Activated CD4-positive, alpha-beta T cell treated with anti-CD3 and anti-CD28 coated beads for 24 hours (primary cell): Measurements from ENCODE around the gene FRMD4A.

Source experiments
- DNase-seq, 2 donors: peaks; one replicate each; pipeline ENCODE4 v3.0.0-alpha.2; 2020; ENCODE audit warnings: low read depth in 2 of 2

Gene FRMD4A

DNA sequence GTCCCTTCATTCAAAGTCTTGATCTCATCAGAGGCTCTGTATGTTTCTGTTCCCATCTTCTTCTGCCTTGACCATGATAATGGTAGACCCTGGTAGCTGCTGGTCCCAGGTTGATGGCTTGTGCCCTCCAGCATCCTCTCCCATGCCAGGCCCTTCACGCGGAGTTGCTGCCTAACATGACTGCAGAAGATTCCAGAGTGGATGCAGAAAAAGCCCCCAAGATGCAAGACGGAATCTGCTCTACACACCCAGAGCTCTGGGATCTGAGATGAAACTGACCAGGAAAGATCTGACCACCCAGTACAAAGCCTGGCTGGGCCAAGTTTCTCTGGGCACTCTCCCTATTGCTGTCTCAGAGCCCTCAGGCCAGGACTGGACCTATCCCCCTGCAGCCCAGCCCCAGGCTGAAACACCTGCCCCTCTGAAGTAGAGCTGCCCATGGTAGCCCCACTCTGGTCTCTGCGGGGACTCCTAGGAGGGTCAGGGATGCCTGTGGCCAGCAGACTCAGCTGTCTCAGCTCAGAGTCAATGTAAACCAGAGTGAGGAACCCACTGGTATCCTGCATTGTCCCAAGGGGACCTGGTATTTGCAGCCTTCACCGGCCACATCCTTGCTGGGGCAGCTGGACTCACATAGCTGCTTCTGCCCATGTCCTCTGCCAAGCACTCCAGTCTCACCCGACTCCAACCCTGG is 9.5 kb upstream of the FRMD4A start:
- DNase-seq, result no peak

DNA sequence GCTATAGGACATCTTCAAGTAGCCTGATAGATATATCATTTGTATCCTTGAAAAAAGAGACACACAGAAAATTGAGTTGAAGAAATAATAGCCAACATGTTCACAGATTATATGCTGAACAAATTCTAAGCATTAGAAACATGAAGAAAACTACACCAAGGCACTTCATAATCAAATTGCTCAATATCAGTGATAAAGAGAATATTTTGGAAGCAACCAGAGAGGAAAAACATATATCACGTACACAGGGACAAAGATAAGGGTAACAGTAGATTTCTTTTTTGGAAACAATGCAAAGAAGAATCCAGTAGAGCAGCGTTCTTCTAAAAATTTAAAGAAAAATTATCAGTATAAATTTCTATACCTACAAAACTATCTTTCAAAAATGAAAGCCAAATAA is 6.0 kb upstream of the FRMD4A start:
- DNase-seq, result no peak

DNA sequence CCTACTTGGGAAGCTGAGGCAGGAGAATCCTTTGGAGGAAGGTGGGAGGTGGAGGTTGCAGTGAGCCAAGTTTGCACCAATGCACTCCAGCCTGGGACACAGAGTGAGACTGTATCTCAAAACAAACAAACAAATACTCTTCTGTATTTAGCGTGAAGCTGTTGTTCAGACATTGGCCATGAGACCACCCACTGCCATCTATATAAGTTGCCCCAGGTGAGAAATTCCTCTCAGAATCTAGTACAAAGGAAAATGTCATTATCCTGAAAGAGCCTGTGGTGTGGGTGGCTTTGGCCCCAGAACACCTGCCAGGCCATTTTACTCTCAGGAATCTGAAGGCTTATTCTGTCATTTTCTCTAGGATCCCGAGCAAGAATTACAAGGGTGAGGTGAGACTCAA is 4.0 kb upstream of the FRMD4A start:
- no peak for DNase-seq

DNA sequence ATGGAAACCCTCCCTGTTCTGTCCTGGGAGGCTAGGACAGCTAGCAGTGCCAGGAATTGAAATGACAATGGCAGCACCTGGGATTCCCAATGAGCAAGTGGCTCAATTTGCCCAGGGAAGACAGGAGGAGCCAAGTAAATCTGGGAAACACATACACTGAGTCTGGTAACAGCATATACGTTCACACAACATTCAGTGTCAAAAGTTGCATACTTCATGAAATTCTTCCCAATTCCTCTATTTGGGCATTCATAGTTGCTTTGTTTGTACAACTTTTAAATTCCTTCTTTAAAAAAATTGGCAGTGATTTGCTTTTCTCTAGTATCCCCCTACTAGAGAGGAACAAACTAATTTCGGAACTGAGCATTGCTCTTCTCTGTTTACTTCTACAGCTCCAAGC is 2.9 kb upstream of the FRMD4A start:
- no peak for DNase-seq

DNA sequence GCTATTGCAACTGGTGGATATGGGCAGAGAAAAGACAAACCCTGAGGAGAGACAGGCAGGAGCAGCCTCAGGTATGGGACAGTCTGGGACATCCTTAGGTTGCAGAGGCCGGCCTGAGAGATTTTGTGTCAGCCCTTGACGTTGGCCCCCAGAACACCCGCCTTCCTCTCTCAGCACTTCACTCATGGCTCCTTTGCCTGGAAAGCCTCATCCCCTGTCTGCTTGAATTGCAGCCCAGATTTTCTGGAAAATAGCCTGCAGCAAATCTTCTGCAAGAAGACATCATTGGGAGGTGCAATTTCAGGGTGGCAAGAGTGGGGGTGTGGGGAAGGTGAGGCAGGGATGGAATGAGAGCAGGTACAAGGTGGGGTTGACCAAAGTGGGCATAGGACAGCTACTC is 2.2 kb upstream of the FRMD4A start:
- no peak for DNase-seq

DNA sequence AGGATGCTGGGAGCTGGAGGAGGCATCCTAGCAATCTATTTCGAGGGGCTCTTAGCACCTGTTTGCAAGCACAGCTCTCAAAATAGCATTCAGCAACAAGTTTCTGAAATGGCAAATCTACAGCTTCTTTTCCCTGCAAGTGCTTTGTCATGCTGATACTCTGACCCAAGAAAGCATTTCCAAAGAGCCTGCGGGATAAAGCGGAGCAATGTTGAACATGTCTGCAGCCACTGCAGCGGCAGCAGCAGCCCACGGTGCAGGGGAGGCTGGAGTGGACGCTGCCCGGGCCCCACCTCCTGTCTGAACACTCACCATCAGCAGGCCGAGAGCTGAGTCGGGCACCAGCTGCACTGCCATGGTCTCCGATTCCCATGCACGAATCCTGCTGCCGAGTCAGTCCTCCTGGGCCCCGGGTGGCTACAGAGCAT is 964 bp downstream of the FRMD4A start:
- DNase-seq, result no peak

DNA sequence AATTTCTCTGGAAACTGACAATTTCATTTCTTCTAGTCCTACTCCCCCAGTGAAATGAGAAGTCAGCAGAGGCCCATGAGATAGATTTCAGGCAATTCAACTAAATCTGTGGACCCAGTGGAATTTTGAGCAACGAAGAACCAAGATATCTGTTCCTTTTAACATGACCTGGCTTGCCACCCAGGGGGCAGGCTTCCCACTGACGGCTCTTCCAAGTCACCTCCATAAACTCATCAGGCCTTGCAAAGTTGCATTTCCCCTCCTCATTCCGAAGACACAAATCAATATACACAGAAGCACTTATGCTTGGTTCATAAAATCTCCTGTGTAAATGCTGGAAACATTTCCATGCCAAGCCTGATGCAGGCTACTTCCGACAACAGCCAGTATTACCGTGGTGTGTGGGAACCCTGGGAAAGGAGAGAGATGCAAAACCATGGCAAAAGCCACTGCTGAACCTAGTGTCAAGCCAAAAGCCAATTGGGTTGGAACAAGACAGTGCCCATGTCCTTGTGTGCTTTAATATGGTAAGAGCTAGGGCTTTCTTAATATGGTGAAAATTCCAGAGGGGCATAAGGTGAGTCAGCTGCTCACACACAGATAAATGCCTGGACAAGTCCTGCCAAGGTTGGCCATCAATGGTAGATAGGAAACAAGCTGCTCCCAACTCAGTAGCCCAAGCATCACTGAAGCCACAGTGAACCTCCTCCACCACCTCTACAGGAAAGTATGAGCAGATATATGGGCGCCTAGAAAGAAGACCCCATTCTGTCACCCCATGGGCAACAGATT is 1.6 kb downstream of the FRMD4A start:
- DNase-seq, result no peak

DNA sequence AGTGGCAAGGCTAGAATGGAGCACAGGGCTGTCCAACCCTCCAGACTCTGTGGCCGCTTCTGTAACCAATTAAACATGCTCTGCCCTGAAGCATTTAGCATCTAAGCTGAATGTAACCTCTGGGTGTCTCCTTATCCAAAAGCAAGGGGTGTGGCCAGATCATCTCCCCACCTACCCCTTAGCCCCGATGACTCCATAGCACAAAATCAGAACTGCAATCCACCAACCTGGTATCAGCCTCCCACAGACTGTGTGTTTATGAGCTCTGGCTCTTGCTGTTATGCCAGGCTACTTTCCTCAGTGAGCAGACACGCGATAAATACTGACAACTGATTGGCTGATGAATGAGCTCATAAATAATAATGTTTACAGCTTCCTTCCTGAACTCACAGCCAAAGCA is 3.2 kb downstream of the FRMD4A start:
- DNase-seq, result no peak

DNA sequence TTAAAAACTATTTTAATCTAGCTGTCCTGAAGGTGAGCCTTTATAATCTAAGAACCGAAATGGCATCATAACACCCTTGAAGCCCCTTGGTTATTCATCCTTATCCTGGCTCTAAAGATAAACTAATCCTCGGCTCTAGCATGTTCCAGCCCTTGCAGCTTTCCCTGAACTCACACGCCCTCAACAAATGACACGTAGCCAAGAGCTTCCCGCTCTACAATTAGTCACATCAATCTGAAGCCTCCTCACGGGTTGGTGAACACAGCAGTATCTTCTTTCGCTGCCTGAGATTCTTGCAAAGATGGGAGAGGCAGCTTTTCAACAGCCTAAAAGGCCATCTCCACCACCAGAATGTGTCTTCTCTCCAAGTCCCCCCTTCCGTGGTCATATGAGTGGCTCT is 4.1 kb downstream of the FRMD4A start:
- DNase-seq, result no peak

DNA sequence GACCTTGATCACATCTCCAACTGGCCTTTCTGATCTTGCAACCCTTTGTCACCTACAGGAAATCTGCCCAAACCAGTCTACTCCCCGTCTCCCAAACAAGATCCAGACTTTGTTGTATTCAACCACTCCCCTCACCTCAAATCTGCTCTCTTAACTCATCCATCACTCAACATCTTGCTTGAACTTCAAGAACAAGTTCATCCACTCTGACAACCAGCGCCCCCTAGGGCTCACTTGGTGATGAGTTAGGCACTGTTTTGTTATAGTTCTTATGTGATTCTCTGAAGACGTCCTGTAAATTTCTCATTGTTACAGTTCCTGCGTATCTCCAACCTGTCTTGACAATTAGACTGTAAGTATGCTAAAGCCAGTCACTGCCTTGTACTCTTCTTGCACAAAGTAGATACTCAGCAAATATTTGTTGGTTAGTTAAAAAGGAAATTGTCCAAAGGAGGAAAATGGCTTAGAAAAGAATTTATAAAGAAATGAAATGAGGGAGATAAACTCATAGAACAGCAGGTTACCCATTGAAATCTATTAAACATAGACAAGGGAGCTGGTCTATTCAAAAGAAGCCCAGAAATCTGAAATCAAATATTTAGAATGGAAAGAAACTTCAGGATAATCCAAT is 5.3 kb downstream of the FRMD4A start:
- peak; percentile 45 to 63 for DNase-seq

DNA sequence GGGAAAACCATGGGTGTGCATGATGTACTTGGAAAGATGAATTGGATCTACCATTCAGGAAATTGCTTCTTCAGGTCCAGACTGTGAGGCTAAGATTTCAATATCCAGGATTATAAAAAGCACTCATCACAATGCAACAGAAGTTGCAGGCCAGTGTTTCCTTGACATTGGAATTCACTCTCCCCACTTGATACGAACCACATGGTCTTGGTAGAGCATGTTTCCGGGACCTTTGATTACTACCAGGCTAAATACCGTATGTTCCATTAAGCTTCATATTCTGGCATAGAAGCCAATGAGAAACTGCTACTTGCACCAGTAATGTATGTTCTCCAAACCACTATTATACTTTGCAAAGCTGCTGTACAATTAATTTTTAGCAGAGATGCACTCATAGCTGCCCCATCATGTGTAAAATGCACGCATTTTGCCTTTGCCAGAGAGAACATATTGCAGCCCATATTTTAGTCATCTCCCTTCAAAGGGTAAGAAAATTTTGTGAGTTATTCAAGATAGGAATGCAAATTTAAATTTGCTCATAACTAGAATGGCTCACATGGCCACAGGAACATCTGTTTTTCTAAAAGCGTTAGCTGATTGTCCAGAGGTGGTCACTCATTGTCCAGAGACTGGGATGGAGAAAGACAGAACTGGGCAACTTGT is 8.1 kb downstream of the FRMD4A start:
- no peak for DNase-seq

DNA sequence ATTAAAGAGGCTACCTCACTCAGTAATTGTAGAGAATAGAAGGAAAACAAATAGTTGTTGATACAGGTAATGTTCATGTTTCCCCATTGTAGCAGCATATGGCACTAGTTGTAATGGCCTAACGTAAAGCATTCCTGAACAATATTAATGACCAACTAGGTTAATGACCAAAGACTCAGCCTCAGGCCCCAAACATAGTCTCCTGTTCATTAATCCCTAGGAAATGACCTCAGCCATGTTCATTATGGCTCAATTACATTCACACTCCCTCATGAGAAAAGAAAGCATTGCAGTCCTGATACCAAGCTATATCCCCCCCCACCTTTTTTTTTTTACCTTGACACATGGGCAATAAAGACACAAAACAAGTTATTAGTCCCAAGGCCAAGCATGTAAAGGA is 12.7 kb downstream of the FRMD4A start:
- DNase-seq, result no peak

DNA sequence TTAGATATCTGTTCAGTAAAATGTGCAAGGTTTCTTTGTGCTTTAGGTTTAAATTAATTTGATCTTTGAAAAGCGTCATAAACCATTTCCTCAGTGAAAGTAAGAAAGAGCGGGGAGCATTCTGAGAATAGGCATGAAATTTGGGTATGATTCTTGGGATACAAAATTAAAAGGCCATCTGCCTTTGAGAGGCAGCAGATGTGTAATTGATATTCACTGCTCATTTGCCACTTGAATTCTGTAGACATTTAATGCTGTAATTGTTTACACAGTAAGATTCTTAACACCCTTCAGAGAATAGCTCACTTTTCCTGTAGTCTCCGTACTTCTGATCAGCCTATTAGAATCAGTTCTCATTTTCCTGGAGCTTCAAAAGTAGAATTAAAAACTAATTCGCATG is 18.7 kb downstream of the FRMD4A start:
- no peak for DNase-seq

DNA sequence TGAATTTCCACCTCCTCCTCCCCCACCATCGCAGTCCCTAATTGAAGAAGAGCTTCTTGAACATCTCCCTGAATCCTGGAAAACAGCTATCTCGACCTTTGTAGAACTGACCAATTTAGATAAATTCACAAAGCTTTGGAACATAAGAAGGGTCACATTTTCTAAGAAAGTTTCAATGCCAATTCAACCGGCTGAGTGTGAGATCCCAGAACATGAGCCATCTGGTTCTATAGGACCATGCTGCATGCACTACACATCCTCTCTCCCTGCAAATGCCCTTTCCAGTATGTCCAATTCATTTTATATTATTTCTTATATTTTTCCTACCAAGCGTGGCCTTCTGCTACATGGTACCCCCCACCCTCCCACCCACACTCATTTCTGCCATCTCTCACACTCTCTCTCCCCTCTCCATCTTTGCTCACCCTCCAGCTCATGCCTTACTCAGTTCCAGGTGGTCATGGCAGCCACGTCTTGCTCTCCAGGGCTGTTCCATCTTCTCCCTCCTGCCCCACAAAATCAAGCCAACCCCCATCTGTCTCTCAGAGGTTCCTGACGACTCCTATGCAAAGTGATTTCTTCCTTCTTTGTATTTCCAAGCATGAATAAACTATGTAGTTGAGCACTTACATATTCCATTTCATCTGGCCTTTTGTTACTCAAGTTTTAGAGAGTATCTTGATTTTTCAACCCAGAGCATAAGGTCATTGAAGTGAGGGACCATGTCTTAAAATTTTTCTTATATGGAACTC is 19.3 kb downstream of the FRMD4A start:
- DNase-seq, result no peak

DNA sequence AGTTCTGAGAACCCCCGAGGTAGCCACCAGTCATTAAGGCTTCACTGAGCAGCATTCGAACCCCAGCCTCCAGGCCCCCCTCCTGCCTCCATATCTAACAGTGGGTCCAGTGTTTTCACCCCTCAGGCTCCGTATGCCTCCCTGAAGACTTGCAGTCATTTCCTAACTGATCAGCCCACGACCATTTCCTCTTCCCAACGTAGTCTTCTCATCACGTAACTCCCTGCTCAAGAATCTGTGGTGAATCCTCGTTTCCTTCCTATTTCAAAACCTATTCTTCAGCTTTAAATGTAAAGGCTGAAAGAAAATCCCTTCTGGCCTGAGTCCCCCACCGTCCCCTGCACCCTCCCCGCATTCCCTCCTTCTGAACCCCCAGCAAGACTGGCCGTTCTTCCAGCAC is 21.1 kb downstream of the FRMD4A start:
- DNase-seq, result no peak

DNA sequence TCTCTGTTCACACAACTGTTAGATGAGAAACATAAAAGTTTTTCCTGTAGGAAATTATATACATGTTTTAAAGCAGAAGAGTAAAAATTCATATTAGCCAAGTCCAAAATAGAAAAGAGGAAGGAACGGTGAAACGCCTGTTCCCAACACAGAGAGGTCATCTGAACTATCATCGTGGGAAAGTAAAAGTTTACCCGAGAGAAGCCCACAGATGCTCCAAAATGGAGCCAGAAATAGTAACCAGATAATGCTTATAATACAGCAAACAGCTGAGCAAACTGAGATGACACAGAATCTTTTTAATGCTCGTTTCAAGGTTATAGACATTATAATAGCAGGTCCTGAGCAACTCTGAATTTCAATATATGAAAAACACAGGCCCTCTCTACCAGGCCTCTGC is 24.5 kb downstream of the FRMD4A start:
- no peak for DNase-seq

DNA sequence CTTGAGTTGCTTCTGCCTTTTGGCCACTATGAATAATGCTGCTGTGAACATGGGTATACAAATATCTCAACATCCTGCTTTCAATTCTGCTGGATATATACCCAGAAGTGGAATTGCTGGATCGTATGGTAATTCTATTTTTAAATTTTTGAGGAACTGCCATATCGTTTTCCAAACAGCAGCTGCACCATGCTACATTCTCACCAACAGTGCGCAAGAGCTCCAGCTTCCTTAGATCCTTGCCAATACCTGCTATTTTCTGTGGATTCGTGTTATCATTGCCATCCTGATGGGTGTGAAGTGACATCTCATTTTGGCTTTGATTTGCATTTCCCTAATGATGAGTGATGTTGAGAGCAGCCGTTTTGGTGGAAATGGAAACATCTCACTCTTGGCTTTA is 26.7 kb downstream of the FRMD4A start:
- DNase-seq, result no peak

DNA sequence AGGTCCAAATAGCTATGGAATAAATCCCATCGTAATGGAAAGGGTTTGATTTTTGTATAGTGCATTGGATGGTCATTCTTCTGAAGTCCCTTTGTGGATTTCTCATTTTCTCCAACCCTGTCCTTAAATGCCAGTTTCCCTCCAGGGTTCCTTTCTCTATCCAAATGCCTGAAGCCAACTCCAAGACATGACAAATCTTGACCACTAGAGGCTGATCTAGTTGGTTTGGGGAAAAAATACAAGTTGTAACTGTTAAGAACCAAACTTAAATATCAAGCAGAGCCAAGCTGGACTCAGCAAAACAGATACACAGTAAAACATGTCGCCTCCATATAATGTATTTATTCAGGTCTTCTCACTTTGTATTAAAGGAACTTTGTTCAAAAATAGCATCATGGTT is 28.7 kb downstream of the FRMD4A start:
- no peak for DNase-seq

DNA sequence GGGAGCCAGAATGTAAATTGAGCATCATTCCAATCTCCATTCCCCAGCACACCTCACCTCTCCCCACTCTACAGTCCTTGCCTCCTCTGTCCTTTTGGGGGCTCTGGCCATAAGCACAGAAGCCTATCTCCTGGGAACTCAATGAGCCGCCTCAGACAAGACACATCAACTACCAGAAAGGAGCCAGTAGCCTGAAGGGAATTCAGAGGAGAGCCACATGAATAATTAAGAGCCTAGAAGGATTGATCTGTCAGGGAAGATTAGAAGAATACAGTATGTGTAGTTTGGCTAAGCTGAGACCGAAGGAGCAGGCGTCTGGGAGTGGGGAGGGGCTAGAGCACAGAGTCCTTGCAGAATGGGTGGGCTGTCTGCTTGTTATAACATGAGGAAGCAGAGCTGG is 31.2 kb downstream of the FRMD4A start:
- no peak for DNase-seq

DNA sequence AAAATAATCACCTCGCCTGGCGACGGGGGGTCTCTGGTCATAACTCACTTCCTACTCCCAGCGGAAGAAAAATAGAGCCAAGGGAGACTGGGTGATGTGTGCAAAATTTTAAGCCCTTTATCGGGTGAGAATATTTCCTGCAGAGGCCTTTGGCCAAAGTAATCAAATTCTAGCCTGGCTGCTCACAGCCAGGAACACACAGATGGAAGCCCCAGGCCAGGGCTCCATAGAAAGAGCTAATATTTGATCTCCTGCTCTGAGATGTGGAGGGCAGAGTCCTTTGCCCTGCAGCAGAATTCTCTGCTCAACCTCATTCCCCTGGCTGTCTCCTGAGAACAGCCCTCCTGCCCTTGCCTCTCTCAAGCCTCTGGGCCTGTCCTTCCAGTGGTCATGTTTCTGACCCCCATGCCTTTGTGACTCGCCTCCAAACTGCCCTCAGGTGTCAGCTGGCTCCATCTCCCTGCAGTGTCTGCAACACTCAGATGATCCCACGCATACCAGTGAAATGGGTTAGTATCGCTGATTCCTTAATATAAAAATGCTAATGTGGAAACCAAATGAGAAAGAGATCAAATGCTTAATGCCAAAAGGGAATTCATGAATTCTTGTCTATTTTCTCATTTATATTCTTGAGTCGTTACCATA is 34.5 kb downstream of the FRMD4A start:
- DNase-seq, result no peak

DNA sequence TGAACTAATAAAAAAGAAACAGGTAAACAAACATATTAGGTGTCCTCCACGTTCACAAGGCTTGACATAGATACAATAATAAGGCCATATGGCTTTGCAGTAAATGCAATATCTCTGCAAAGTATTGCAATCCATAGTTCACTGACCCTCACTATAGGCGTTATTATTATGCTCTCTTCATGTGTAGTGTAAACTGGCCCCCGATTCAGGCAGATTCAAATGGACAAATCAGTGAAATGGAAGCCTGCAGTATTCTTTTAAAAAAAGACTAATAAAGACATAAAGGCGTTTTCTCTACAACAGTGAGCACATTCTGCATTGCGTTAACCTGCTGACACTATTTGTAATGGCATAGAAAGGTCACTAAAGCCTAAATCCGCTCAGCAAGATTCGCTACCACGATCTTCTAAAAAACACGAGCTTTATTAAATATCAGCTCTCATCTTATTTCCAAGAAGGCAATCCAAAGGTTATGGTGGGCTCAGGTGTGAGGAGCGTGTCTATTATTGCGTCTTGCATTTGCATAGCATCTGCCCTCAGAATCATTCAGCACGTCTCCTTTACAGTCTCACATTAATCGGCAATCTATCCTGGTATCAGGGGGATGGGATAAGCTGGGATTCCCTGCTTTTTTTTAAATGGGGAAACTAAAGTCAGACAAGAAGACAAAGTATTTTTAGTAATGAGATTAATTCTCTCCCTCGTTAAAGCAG is 36.2 kb downstream of the FRMD4A start:
- no peak for DNase-seq
